Thymus (tissue), 14 donors: ENCODE results near the gene CPNE9. TPM values are rescaled to one million over a fixed set of nuclear protein-coding genes. Genes with fewer than 3 reads are reported as not detected.

Experiments used
- DNase-seq, 9 donors: peaks; one replicate each; pipeline ENCODE4 v3.0.0-alpha.2; 2013; ENCODE audit warnings: low spot score in 9 of 9, low read depth in 6 of 9, missing footprints in 1 of 9
- H3K27ac ChIP-seq, 2 donors: one replicate each; pipeline ENCODE4 v1.5.1; 2013; ENCODE audit warnings: control low read depth in 1 of 2, low read depth in 1 of 2, low read length in 1 of 2, mild to moderate bottlenecking in 1 of 2, moderate library complexity in 1 of 2
- H3K27me3 ChIP-seq, 2 donors: one replicate each; pipeline ENCODE4 v1.5.1; 2013; ENCODE audit warnings: low read length in 1 of 2; ENCODE audit not compliant: control insufficient read depth in 2 of 2, insufficient read depth in 1 of 2
- H3K36me3 ChIP-seq, 2 donors: one replicate each; pipeline ENCODE4 v1.5.1; 2013; ENCODE audit warnings: low read length in 1 of 2, mild to moderate bottlenecking in 1 of 2, moderate library complexity in 1 of 2; ENCODE audit not compliant: control insufficient read depth in 2 of 2, insufficient read depth in 2 of 2
- H3K4me1 ChIP-seq, 2 donors: one replicate each; pipeline ENCODE4 v1.5.1; 2013; ENCODE audit warnings: low read length in 2 of 2; ENCODE audit not compliant: control insufficient read depth in 2 of 2, insufficient read depth in 2 of 2
- H3K4me3 ChIP-seq, 2 donors: one replicate each; pipeline ENCODE4 v1.5.1; 2013; ENCODE audit warnings: low read length in 2 of 2, control low read depth in 1 of 2, mild to moderate bottlenecking in 1 of 2
- H3K9me3 ChIP-seq, 2 donors: one replicate each; pipeline ENCODE4 v1.5.1; 2013; ENCODE audit warnings: low read length in 1 of 2, mild to moderate bottlenecking in 1 of 2; ENCODE audit not compliant: control insufficient read depth in 2 of 2, insufficient read depth in 1 of 2
- WGBS: extraction: QIAGEN DNeasy Blood & Tissue Kit; methylation state at CpG from one replicate; pipeline ENCODE4 v1.1.7; 2013; 5-methylcytosine and 5-hydroxymethylcytosine counted together
- long read RNA-seq, 10 donors: transcript quantifications; one replicate each; lab custom pipeline, GENCODE V29; 2026
- polyA plus RNA-seq: library from polyadenylated mRNA; stranded (reverse); fragments of 200-250 nt; gene quantifications from one replicate; pipeline ENCODE4 v1.2.3, GENCODE V29; 2013
- total RNA-seq: library from RNA; stranded (reverse); fragments of 120-200 nt; gene quantifications from one replicate; pipeline ENCODE4 v1.2.4, GENCODE V29; 2013
- donor health status: healthy.

Gene CPNE9
- total RNA-seq (0.14 TPM), polyA plus RNA-seq (0.27 TPM)
- long read RNA-seq, donor 1 = 0 reads
- long read RNA-seq, donor 2 = 0 reads
- long read RNA-seq, donor 3 = 0 reads
- long read RNA-seq, donor 4 = 0 reads
- long read RNA-seq, donor 5 = 0 reads
- long read RNA-seq, donor 6 = 0 reads
- long read RNA-seq, donor 7 = 0 reads
- long read RNA-seq, donor 8 = 0 reads
- long read RNA-seq, donor 9 = 0 reads
- long read RNA-seq, donor 10 = 0 reads

DNA sequence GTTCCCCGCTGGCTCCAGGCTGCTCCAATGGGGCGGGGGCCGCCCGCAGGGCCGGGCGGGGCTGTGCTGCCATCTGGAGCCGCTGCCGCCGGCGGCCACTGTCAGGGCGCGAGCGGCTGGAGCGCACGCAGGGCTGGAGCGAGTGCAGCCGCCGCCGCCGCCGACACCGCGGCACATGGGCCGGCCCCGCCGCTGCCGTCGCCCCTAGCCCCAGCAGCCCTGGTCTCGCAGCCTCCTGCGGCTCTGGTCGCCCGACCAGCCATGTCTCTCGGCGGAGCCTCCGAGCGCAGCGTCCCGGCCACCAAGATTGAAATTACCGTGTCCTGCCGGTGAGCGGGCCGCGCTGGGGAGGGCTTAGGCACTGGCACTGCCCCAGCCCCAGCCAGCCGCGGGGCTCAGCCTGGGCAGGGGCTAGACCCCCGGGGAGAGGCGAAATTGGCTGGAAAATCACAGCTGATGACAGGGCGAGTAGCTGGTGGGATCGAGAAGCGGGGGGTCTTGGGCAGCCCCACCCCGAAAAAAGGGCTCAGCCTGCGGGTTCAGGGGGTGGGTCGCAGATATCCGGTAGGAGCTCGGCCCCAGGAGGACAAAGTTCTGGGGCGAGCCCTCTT is at the start of gene CPNE9:
Gene CPNE9 (plus strand): TSS at position 98 of the 611 bp plus-strand sequence. CDS start 164 bp downstream, at position 262.
- Histone ChIP-seq H3K27me3 (peaks cover 24 to 42% of the 10 kb centered on the region in 2 donors), H3K27ac (no peak within 1 kb of the TSS), H3K4me1 (peaks cover 5 to 8% of the 10 kb centered on the region in 2 donors), H3K9me3 (peaks cover 0 to 3% of the 10 kb centered on the region in 2 donors), H3K36me3 (peaks cover 21 to 22% of the 10 kb centered on the region in 2 donors), H3K4me3 (no peak within 1 kb of the TSS)
- DNase-seq = no peak
- 6% methylated on average over 56 of the region's 56 CpGs for WGBS

DNA sequence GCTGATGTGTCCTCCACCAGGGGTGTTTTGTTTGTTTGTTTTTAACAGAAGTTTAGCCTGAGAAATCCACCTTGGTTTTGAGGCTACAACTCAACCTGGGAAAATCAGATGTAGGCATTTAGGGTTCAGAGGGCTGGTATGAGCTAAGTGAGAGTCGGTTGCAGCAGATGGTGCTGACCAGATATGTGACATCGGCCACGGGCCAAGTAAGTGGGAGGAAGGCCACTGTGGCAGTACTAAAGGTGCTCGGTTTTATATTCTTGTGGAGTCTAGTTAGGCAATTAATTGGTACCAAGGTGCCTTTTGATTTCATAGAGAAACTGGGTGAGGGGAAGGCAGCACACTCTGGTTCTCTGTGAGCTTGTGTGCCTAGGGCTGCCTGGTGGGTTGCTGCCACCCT is 43.8 kb upstream of the CPNE9 start:
- DNase-seq = no peak
- H3K9me3 ChIP-seq = no peaks in the 10 kb centered on the region
- H3K27me3 ChIP-seq = no peaks in the 10 kb centered on the region
- 97% methylated on average over 4 of the region's 4 CpGs for WGBS
- peaks cover 55 to 73% of the 10 kb centered on the region in 2 donors for H3K36me3 ChIP-seq
- no peaks in the 10 kb centered on the region for H3K4me1 ChIP-seq
- H3K27ac ChIP-seq = no peak overlapping the region
- H3K4me3 ChIP-seq = no peak overlapping the region

DNA sequence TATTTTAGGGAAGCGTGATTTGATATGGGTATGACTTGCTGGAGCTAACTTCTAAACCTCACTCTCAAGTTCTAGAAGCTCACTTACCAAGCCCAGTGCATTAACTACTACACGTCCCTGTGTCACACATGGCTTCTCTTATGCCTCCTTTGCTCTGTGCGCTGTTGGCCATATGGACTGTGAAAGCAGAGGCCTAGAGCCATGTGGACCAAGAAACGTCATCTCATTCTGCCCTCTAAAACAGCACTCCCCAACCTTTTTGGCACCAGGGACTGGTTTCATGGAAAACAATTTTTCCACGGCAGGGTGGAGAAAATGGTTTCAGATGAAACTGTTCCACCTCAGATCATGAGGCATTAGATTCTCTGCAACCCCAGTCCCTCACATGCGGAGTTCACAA is 42.7 kb upstream of the CPNE9 start:
- DNase-seq = no peak
- H3K27me3 ChIP-seq = no peaks in the 10 kb centered on the region
- H3K36me3 ChIP-seq = peaks cover 53 to 67% of the 10 kb centered on the region in 2 donors
- H3K4me3 ChIP-seq = no peak overlapping the region
- H3K27ac ChIP-seq = no peak overlapping the region
- no peaks in the 10 kb centered on the region for H3K4me1 ChIP-seq
- H3K9me3 ChIP-seq = no peaks in the 10 kb centered on the region
- WGBS = 97% methylated on average over 6 of the region's 6 CpGs

GRCh38 chr3:9664119-9664751 is 39.4 kb upstream of the CPNE9 start:
- Histone ChIP-seq H3K27me3 (no peaks in the 10 kb centered on the region), H3K4me3 (no peak overlapping the region), H3K36me3 (peaks cover 61 to 72% of the 10 kb centered on the region in 2 donors), H3K9me3 (no peaks in the 10 kb centered on the region), H3K27ac (no peak overlapping the region), H3K4me1 (no peaks in the 10 kb centered on the region)
- 99% methylated on average over 5 of the region's 5 CpGs for WGBS
- no peak for DNase-seq

GRCh38 chr3:9666704-9667445 is 36.8 kb upstream of the CPNE9 start:
- peaks cover 69 to 76% of the 10 kb centered on the region in 2 donors for H3K36me3 ChIP-seq
- no peaks in the 10 kb centered on the region for H3K9me3 ChIP-seq
- H3K4me1 ChIP-seq = no peaks in the 10 kb centered on the region
- WGBS = 95% methylated on average over 7 of the region's 7 CpGs
- no peak overlapping the region for H3K4me3 ChIP-seq
- no peak overlapping the region for H3K27ac ChIP-seq
- DNase-seq = no peak
- no peaks in the 10 kb centered on the region for H3K27me3 ChIP-seq

DNA sequence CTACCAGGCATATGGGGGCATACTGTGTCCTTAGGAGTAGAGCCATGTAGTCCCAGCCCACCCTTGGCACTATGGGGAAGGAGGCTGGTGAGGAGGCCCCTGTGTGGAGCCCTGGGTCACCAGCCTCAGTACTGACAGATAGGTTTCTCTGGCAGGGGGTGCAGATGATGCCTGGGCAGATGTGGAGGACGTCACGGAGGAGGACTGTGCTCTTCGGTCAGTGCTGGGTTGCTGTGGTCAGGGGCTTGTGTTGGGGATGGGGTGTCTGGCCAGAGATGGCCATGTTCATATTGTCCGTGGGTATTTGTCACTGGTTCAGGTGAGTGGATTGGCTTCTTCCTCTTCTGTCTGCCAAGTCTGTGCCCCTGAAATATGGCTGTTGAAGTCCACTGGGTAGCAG is 34.4 kb upstream of the CPNE9 start:
- no peaks in the 10 kb centered on the region for H3K4me1 ChIP-seq
- H3K27me3 ChIP-seq = no peaks in the 10 kb centered on the region
- H3K36me3 ChIP-seq = peaks cover 72 to 87% of the 10 kb centered on the region in 2 donors
- no peak overlapping the region for H3K4me3 ChIP-seq
- no peak overlapping the region for H3K27ac ChIP-seq
- DNase-seq = no peak
- H3K9me3 ChIP-seq = no peaks in the 10 kb centered on the region
- 98% methylated on average over 4 of the region's 4 CpGs for WGBS

DNA sequence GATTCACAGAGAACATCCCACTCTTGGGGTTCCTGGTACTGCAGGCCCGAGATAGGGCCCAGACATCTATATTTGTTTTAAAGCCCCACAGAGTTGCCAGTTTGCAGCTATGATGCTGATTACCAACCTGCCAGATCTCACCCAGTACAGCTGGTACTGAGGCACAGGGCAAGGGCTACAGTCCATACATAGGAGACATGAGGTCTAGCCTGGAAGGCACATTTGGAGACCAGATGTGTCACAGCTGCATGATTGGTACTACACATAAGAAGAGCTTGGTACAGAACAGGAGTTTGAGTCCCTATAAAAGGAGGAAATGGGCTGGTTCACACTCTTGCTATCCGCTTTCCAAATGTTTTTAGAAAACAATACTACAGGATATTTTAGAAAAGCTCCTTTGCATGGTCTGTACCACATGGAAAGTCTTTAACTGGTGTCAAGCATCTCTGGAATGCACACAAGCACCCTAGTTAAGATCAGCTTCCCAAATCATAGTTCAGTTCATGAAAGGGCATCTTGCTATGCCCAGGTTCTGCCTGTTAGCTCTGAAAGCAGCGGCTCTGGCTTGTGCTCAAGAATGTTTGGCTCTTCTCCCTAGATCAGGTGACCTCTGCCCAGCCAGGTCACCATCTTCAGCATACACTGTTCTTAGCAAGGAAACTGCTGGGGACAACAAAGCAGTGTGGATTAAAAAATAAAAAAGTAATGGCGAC is 33.8 kb upstream of the CPNE9 start:
- 97% methylated on average over 4 of the region's 4 CpGs for WGBS
- no peak for DNase-seq
- H3K9me3 ChIP-seq = no peaks in the 10 kb centered on the region

DNA sequence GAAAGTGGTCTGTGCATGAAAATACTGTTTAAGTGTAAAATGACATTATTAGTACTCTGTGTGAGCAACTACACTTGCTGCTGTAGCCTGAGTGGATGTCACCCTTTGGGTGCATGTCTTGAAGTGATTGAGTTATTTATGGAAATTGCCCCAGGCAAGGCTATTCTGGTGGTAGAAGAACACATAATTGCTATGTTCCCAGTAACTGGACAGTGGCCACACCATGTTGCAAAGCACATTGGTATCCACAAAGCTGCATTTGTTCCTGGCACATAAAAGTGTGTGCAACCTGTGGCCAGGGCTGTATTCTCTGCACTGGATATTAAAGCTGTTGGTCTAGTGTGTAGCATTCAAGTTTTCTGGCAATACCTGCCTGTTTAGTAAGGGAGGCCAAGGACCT is 30.6 kb upstream of the CPNE9 start:
- no peaks in the 10 kb centered on the region for H3K27me3 ChIP-seq
- no peaks in the 10 kb centered on the region for H3K9me3 ChIP-seq
- H3K4me1 ChIP-seq = no peaks in the 10 kb centered on the region
- no peak overlapping the region for H3K4me3 ChIP-seq
- peaks cover 82 to 90% of the 10 kb centered on the region in 2 donors for H3K36me3 ChIP-seq
- DNase-seq = no peak
- no peak overlapping the region for H3K27ac ChIP-seq

More for the DNA sequence above, 33.8 kb upstream of the CPNE9 start:
- H3K27me3 ChIP-seq = no peaks in the 10 kb centered on the region
- H3K36me3 ChIP-seq = peaks cover 72 to 85% of the 10 kb centered on the region in 2 donors
- H3K4me1 ChIP-seq = no peaks in the 10 kb centered on the region
- H3K4me3 ChIP-seq = no peak overlapping the region
- H3K27ac ChIP-seq = no peak overlapping the region
